ENCODE data around the gene MYRIP.

DNA sequence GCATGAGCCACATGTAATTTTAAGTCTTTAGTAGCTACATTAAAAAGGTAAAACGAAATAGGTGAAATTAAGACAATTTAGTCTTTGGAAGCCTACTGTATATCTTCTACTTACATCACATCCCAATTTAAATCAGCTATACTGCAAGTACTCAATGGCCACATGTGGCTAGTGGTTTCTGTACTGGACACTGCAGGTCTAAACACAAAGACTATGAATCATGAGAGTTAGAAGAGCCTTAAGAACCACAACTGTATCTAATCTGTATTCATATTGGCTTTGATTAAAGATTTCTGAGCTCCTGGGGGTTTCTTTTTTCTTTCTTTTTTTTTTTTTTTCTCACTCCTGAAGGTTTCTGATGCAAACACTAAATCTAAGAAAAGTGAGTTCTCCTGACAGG lies 497.8 kb downstream of the MYRIP start:
- no peak for TF ChIP-seq TAF1 (conservative IDR thresholded peaks at IDR 0.05)
- TF ChIP-seq, protein P1, sequence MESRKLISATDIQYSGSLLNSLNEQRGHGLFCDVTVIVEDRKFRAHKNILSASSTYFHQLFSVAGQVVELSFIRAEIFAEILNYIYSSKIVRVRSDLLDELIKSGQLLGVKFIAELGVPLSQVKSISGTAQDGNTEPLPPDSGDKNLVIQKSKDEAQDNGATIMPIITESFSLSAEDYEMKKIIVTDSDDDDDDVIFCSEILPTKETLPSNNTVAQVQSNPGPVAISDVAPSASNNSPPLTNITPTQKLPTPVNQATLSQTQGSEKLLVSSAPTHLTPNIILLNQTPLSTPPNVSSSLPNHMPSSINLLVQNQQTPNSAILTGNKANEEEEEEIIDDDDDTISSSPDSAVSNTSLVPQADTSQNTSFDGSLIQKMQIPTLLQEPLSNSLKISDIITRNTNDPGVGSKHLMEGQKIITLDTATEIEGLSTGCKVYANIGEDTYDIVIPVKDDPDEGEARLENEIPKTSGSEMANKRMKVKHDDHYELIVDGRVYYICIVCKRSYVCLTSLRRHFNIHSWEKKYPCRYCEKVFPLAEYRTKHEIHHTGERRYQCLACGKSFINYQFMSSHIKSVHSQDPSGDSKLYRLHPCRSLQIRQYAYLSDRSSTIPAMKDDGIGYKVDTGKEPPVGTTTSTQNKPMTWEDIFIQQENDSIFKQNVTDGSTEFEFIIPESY (IDR thresholded peaks at IDR 0.05): no peak
- TF ChIP-seq, protein P2, sequence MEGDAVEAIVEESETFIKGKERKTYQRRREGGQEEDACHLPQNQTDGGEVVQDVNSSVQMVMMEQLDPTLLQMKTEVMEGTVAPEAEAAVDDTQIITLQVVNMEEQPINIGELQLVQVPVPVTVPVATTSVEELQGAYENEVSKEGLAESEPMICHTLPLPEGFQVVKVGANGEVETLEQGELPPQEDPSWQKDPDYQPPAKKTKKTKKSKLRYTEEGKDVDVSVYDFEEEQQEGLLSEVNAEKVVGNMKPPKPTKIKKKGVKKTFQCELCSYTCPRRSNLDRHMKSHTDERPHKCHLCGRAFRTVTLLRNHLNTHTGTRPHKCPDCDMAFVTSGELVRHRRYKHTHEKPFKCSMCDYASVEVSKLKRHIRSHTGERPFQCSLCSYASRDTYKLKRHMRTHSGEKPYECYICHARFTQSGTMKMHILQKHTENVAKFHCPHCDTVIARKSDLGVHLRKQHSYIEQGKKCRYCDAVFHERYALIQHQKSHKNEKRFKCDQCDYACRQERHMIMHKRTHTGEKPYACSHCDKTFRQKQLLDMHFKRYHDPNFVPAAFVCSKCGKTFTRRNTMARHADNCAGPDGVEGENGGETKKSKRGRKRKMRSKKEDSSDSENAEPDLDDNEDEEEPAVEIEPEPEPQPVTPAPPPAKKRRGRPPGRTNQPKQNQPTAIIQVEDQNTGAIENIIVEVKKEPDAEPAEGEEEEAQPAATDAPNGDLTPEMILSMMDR (IDR thresholded peaks at IDR 0.05; ENCODE audit: low read depth, low read length, missing input control): no peak

All from liver (tissue), 3 donors.